Activated naive CD8-positive, alpha-beta T cell treated with anti-CD3 and anti-CD28 coated beads, Interleukin-2, amount 50 U/mL, for 24 hours (primary cell): ENCODE data around the gene TRDN.
"Not testable (repeated sequence)": the region's sequence is repeated elsewhere in the genome, so short reads cannot be mapped to it uniquely, and the experiment has no call there.

Source experiments
- ATAC-seq: fragments of 150-1000 bp; cut with Tn5 transposase; one replicate; pipeline ENCODE4 v1.10.0; 2021
- DNase-seq: peaks from one replicate; pipeline ENCODE4 v3.0.0; 2021
- H3K27ac Mint-ChIP-seq: one replicate; pipeline ENCODE4 v1.8.0; 2021; ENCODE audit warnings: mild to moderate bottlenecking, mixed read lengths
- H3K27me3 Mint-ChIP-seq: one replicate; pipeline ENCODE4 v1.8.0; 2021; ENCODE audit warnings: mixed read lengths
- H3K36me3 Mint-ChIP-seq: one replicate; pipeline ENCODE4 v1.8.0; 2021; ENCODE audit warnings: low read depth, mixed read lengths
- H3K4me1 Mint-ChIP-seq: one replicate; pipeline ENCODE4 v1.8.0; 2021; ENCODE audit warnings: mixed read lengths
- H3K4me3 Mint-ChIP-seq: one replicate; pipeline ENCODE4 v1.8.0; 2021; ENCODE audit warnings: mild to moderate bottlenecking, moderate library complexity, mixed read lengths
- H3K9me3 Mint-ChIP-seq: one replicate; pipeline ENCODE4 v1.8.0; 2021; ENCODE audit warnings: mixed read lengths

The TRDN gene

GRCh38 chr6:123604067-123604466 lies 32.7 kb downstream of the TRDN start:
- H3K4me1 Mint-ChIP-seq = no peaks in the 10 kb centered on the region
- no peak for DNase-seq
- no peak for ATAC-seq
- no peak overlapping the region for H3K27ac Mint-ChIP-seq
- H3K9me3 Mint-ChIP-seq = peaks cover 4% of the 10 kb centered on the region
- H3K36me3 Mint-ChIP-seq = no peaks in the 10 kb centered on the region
- no peaks in the 10 kb centered on the region for H3K27me3 Mint-ChIP-seq
- H3K4me3 Mint-ChIP-seq = no peak overlapping the region

GRCh38 chr6:123598011-123598410 lies 38.7 kb downstream of the TRDN start:
- no peak for ATAC-seq
- no peak for DNase-seq

GRCh38 chr6:123594776-123595175 lies 42.0 kb downstream of the TRDN start:
- H3K36me3 Mint-ChIP-seq = no peaks in the 10 kb centered on the region
- no peaks in the 10 kb centered on the region for H3K4me1 Mint-ChIP-seq
- H3K9me3 Mint-ChIP-seq = no peaks in the 10 kb centered on the region
- H3K27me3 Mint-ChIP-seq = no peaks in the 10 kb centered on the region
- H3K4me3 Mint-ChIP-seq = no peak overlapping the region
- no peak overlapping the region for H3K27ac Mint-ChIP-seq
- DNase-seq = no peak
- ATAC-seq = no peak

More at GRCh38 chr6:123598011-123598410, 38.7 kb downstream of the TRDN start:
- no peak overlapping the region for H3K4me3 Mint-ChIP-seq
- no peak overlapping the region for H3K27ac Mint-ChIP-seq
- no peaks in the 10 kb centered on the region for H3K36me3 Mint-ChIP-seq
- no peaks in the 10 kb centered on the region for H3K9me3 Mint-ChIP-seq
- H3K27me3 Mint-ChIP-seq = no peaks in the 10 kb centered on the region
- H3K4me1 Mint-ChIP-seq = no peaks in the 10 kb centered on the region

DNA sequence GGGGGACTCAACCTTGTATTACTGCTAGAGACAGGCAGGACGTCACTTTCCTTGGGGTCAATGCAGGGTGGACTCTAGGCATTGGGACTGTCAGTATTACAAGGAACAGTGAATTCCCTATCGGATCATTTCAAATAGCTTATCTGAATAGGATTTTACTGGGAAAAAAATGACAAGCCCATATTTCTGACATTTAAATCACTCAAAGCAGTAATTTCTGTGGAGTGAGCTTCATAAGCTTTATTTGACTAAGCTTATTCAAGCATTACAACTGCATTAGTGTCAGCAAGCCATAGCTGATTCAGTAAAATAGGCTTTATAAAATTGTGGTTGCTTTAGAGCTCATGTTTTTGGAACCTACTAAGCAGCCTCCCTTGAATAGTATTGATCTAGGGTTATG lies 44.3 kb downstream of the TRDN start:
- no peaks in the 10 kb centered on the region for H3K27me3 Mint-ChIP-seq
- H3K36me3 Mint-ChIP-seq = no peaks in the 10 kb centered on the region
- DNase-seq = no peak
- H3K9me3 Mint-ChIP-seq = no peaks in the 10 kb centered on the region
- H3K4me3 Mint-ChIP-seq = no peak overlapping the region
- H3K4me1 Mint-ChIP-seq = no peaks in the 10 kb centered on the region
- ATAC-seq = no peak
- no peak overlapping the region for H3K27ac Mint-ChIP-seq

- no peak for ATAC-seq
- H3K9me3 Mint-ChIP-seq = no peaks in the 10 kb centered on the region
- no peaks in the 10 kb centered on the region for H3K36me3 Mint-ChIP-seq
- DNase-seq = no peak
- H3K27ac Mint-ChIP-seq = no peak overlapping the region
- H3K4me1 Mint-ChIP-seq = no peaks in the 10 kb centered on the region
- H3K4me3 Mint-ChIP-seq = no peak overlapping the region
- H3K27me3 Mint-ChIP-seq = no peaks in the 10 kb centered on the region
These were observed 46.8 kb downstream of the TRDN start for GRCh38 chr6:123589973-123590372.

DNA sequence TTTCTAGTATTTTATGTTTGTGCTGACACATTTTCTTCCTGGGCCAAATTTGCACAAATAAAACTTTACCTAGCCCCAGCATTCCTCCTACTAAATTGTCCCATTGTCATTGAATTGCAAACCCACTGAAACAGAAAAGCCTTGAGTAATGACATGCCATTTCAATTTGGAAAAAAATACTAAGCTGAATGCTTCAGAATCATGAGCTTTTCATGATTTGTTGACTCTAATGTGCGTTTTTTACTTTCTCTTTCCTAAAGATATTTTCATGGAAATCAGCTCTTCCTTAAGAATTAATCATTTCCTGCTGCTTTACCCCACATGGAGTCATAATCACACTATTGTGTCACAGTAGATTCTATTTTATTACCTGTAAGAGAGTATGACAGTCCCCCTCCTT lies 47.4 kb downstream of the TRDN start:
- no peaks in the 10 kb centered on the region for H3K9me3 Mint-ChIP-seq
- no peak for DNase-seq
- H3K4me3 Mint-ChIP-seq = no peak overlapping the region
- no peak overlapping the region for H3K27ac Mint-ChIP-seq
- no peaks in the 10 kb centered on the region for H3K4me1 Mint-ChIP-seq
- no peak for ATAC-seq
- H3K27me3 Mint-ChIP-seq = no peaks in the 10 kb centered on the region
- no peaks in the 10 kb centered on the region for H3K36me3 Mint-ChIP-seq

DNA sequence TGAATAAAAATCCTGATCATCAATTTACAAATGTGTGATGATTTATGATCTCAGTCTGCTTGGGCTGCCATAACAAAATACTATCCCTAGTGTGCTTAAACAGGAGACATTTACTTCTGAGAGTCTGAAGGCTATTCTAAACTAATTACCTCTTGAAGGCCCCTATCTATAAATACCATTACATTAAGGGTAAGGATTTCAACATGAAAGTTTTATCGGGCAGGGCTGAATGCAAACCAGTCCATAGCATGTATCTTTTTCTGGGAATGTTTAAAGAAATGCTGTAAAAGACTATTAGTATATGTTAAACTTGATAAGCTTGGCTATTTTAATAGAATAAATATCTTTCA lies 48.2 kb downstream of the TRDN start:
- Mint-ChIP-seq H3K4me3 (no peak overlapping the region), H3K27ac (no peak overlapping the region), H3K9me3 (no peaks in the 10 kb centered on the region), H3K27me3 (no peaks in the 10 kb centered on the region), H3K4me1 (no peaks in the 10 kb centered on the region), H3K36me3 (no peaks in the 10 kb centered on the region)
- DNase-seq (no peak), ATAC-seq (no peak)

GRCh38 chr6:123587838-123588545 lies 48.8 kb downstream of the TRDN start:
- Mint-ChIP-seq H3K27ac (no peak overlapping the region), H3K4me1 (no peaks in the 10 kb centered on the region), H3K4me3 (no peak overlapping the region), H3K27me3 (no peaks in the 10 kb centered on the region), H3K9me3 (no peaks in the 10 kb centered on the region), H3K36me3 (no peaks in the 10 kb centered on the region)
- no peak for DNase-seq
- no peak for ATAC-seq

GRCh38 chr6:123587407-123587806 lies 49.3 kb downstream of the TRDN start:
- not testable (repeated sequence) for H3K36me3 Mint-ChIP-seq, H3K4me3 Mint-ChIP-seq, H3K9me3 Mint-ChIP-seq, H3K27me3 Mint-ChIP-seq, ATAC-seq, DNase-seq, H3K27ac Mint-ChIP-seq, H3K4me1 Mint-ChIP-seq

DNA sequence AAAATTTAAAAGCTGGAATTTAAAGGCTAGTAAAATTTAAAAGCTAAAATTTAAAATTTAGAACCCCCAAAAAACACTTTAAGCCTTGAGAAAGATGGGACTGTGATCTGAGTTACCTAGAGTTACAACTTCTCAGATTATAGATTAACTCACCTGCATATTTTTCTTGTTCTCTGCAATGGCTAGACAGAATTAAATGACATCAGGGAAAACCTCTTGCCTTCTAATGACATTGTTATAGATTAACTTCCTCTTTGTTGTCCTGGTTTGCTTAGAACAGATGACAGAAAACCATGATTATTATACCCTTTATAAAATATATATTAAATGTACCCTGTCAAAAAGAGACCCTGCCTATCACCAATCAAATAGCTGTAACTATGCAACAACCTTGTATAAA lies 56.4 kb downstream of the TRDN start:
- Mint-ChIP-seq H3K9me3 (no peaks in the 10 kb centered on the region), H3K4me3 (no peak overlapping the region)
- ATAC-seq = no peak

DNA sequence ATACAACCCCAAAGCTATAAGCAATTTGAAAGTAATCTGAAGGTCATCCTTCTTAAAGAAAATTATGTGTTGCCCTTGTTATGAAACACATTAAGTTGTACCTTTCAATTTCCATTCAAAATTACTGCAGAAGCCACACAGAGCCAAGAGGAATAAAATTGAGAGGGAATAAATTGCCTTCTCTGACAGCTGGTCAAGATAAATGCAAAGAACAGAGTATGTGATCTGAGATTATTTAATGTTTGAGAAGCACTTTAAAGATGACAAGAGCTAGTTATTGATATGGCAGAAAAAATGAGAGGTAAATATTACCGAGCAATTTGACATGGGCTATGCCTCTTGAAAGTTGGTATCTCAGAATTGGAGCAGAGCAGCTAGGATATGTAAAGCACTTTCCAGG lies 61.6 kb downstream of the TRDN start:
- H3K36me3 Mint-ChIP-seq = no peaks in the 10 kb centered on the region
- no peak for DNase-seq
- H3K4me3 Mint-ChIP-seq = no peak overlapping the region
- no peaks in the 10 kb centered on the region for H3K4me1 Mint-ChIP-seq
- no peaks in the 10 kb centered on the region for H3K27me3 Mint-ChIP-seq
- ATAC-seq = no peak
- H3K27ac Mint-ChIP-seq = no peak overlapping the region
- no peaks in the 10 kb centered on the region for H3K9me3 Mint-ChIP-seq

More for the DNA sequence above, 56.4 kb downstream of the TRDN start:
- H3K4me1 Mint-ChIP-seq = no peaks in the 10 kb centered on the region
- DNase-seq = no peak
- no peaks in the 10 kb centered on the region for H3K27me3 Mint-ChIP-seq
- H3K36me3 Mint-ChIP-seq = no peaks in the 10 kb centered on the region
- H3K27ac Mint-ChIP-seq = no peak overlapping the region

GRCh38 chr6:123570813-123571684 lies 65.7 kb downstream of the TRDN start:
- Mint-ChIP-seq H3K36me3 (no peaks in the 10 kb centered on the region), H3K9me3 (no peaks in the 10 kb centered on the region), H3K4me3 (no peak overlapping the region), H3K4me1 (no peaks in the 10 kb centered on the region), H3K27ac (no peak overlapping the region), H3K27me3 (no peaks in the 10 kb centered on the region)
- no peak for ATAC-seq
- DNase-seq = no peak

GRCh38 chr6:123569575-123569974 lies 67.2 kb downstream of the TRDN start:
- Mint-ChIP-seq H3K27me3 (no peaks in the 10 kb centered on the region), H3K36me3 (no peaks in the 10 kb centered on the region), H3K4me3 (no peak overlapping the region), H3K4me1 (no peaks in the 10 kb centered on the region), H3K9me3 (no peaks in the 10 kb centered on the region), H3K27ac (no peak overlapping the region)
- no peak for ATAC-seq
- DNase-seq = no peak

DNA sequence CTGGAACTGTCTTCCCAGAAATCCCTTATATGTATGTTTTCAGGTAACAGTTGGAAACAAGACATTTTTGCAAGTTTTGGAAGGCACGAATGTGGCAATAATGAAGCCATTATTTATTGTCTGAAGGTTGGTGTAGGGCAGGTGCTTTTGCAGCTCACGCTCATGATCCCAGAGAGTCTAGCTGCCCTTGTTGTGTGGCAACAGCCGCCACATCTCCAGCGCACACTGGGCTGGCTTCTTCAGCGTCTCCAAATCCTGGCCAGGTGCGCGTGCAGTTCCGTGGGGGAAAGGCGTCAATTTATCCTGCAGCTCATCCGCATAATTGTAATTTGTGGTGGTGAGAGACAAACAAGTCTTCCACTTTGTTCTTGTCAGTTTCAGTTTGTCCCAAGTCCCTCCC lies 71.2 kb downstream of the TRDN start:
- no peak overlapping the region for H3K4me3 Mint-ChIP-seq
- H3K27ac Mint-ChIP-seq = no peak overlapping the region
- no peaks in the 10 kb centered on the region for H3K36me3 Mint-ChIP-seq
- DNase-seq (no peak), ATAC-seq (no peak)
- H3K4me1 Mint-ChIP-seq = no peaks in the 10 kb centered on the region
- H3K9me3 Mint-ChIP-seq = peaks cover 4% of the 10 kb centered on the region
- no peaks in the 10 kb centered on the region for H3K27me3 Mint-ChIP-seq

GRCh38 chr6:123564361-123564760 lies 72.4 kb downstream of the TRDN start:
- no peak overlapping the region for H3K4me3 Mint-ChIP-seq

More at GRCh38 chr6:123564361-123564760, 72.4 kb downstream of the TRDN start:
- H3K36me3 Mint-ChIP-seq = no peaks in the 10 kb centered on the region
- H3K27ac Mint-ChIP-seq = no peak overlapping the region
- H3K27me3 Mint-ChIP-seq = no peaks in the 10 kb centered on the region
- peaks cover 4% of the 10 kb centered on the region for H3K9me3 Mint-ChIP-seq
- H3K4me1 Mint-ChIP-seq = no peaks in the 10 kb centered on the region
- DNase-seq = no peak
- ATAC-seq = no peak
